Left hindlimb (tissue), 1 donor: ENCODE results near the gene INTS1.

ENCODE experiments used
- DNase-seq: peaks from one replicate; pipeline ENCODE4 v3.0.0-alpha.2; 2018

Gene INTS1

DNA sequence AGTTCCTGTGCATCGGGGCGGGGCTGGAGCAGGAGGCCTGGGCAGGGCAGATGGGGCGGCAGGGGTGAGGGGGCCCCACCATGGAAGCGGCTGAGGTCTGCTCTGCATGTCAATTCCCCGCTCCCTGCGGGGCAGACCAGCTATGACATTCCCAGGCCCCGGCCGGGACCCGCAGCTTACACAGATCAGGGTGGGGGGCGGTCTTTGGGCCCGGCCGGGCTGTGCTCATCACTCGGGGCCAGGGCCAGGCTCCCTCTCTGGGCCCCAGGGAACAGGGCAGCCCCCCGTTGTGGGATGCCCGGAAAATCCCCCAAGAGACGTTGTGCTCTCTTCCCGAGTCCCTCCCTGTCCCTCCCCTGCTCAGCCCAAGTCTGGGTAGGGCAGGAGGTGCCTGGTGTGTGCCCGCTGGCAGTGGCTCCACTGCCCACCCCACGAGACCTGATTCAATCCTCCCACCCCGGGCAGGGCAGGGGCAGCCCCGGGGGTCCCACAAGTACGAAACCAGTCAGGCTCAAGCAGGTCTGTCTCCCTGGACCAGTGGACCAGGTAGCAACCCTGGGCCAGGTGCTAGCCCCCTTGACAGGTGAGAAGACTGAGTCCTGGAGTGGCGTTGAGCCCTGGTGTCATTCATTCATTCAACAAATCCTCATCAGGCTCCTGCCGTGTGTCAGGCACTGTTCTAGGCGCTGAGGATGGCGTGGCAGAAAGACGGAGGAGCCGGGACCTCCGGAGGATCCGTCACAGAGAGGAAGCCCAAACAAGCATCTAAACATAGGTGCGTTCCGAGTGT is 73.9 kb downstream of the INTS1 start:
- no peak for DNase-seq

DNA sequence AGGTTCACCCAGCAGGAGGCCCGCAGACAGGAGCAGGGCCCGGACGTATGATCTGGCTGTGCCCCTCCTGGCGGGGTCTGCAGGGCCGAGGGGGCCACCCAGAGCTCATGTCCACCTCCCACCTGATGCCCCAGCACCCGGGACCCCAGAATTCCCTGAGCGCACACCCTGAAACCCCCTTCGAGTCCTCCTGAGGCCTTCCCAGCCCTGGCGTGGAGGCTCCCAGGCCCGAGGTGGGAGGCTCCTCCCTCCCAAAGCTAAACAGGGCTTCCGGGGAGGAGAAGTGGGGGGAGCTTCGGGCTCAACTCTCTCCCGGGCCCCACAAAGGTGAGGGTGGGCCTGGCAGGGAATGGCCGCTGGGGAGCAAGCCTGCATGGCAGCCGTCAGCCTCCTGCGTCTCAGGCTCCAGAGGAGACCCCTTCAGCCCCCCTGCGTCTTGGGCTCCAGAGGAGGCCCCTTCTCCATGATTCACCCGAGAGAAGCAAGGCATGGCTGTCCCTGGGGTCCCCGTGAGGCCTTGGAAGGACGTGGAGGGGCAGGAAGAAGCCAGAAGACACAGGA is 75.2 kb downstream of the INTS1 start:
- no peak for DNase-seq

DNA sequence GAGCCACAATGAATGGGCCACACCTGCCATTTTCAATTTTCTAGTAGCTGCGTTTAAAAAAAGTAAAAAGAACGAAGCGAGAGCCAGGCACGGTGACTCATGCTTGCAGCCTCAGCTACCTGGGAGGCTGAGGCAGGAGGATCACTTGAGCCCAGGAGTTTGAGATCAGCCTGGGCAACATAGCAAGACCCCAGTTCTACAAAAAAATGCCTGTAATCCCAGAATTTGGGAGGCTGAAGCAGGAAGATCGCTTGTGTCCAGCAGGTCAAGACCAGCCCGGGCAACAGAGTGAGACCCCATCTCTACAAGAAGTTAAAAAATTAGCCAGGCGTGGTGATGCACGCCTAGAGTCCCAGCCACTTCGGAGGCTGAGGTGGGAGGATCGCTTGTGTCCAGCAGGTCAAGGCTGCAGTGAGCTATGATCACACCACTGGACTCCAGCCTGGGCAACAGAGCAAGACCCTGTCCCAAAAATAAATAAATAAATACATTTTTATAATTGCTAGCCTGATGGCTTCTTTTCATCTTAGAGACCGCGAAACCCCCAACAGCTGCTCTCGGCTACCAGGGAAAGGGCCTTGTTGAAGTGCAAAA is 77.0 kb downstream of the INTS1 start:
- no peak for DNase-seq

DNA sequence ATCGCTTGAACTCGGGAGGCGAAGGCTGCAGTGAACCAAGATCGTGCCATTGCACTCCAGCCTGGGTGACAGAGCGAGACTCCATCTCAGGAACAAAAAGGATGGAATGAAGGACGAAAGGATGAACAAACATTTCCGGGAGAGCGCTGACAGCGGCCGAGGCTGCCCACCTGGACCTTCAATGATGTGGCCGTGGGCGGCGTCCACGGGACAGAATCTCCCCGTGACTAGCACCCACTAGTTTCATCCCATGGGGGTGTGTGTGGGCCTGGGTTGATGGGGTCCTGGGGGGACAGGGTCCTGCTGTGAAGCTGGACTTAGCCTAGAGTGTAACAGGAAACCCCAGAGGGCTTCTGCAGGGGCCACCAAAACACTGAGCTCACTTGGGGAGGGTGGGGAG is 77.7 kb downstream of the INTS1 start:
- no peak for DNase-seq

DNA sequence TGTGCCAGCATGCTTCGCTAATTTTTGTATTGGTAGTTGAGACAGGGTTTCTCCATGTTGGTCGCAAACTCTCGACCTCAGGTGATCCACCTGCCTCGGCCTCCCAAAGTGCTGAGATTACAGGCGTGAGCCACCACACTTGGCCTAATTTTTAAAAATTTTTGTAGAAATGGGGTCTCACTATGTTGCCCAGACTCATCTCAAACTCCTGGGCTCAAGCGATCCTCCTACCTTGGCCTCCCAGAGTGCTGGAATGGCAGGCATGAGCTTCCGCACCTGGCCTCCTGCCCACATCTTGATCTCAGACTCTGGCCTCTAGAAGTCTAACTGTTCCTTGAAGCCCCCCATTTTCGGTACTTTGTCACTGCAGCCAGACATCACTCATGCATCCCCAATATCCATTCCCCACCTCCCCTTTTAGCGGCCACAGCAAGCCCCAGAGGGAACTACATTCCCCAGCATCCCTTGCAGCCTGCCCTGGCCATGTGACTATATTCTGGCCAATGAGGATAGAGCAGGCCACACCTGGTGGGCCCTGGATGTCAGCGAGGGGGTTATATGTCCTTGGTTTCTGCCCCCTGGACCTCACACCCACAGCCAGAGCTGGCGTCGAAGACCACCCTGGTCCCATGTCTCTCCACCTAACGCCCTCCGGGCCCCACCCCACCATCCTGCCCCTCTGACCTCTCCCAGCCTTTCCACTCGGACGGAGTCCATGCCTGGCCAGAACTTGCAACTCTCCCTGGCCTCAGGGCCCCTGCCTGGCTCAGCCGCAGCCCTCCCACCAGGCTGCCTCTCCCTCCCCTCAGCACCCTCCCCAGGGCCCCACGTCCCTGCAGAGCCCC is 78.7 kb downstream of the INTS1 start:
- DNase-seq: no peak

DNA sequence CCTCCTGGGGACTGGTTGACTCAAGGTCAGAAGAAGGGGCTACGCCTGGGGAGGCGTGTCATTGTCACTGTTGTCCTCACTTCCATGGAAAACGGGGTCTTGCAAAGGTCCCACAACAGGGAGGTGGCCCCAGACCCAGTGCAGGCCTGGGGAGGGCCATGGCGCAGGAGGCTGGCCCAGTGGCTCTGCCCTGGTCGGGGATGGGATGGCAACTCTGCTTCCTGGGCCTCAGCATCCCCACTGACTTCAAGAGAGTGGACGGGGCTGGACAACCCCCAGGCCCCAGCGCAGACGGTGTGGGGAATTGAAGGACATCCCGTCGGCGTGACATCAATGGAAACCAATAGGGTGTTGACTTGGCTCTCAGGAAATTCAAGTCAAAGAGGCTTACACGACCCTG is 80.1 kb downstream of the INTS1 start:
- DNase-seq: no peak

DNA sequence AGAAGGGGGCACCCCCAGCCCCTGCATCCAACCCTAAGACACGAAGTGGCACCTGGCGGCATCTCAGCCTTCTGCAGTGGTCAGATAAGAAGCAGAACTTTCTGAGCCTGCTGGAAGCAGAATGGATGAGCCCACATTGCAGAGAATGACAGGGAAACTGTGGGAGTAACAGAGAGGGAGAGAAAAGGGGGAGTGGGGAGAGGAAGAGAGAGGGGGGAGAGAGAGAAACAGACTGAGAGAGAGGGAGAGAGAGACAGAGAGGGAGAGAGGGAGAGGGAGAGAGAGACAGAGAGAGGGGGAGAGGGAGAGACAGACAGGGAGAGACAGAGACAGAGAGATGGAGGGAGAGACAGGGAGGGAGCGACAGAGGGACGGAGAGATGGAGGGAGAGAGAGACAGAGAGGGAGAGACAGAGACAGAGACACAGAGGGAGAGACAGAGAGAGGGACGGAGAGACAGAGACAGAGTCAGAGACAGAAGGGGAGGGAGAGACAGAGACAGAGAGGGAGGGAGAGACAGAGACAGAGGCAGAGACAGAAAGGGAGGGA is 80.9 kb downstream of the INTS1 start:
- no peak for DNase-seq

DNA sequence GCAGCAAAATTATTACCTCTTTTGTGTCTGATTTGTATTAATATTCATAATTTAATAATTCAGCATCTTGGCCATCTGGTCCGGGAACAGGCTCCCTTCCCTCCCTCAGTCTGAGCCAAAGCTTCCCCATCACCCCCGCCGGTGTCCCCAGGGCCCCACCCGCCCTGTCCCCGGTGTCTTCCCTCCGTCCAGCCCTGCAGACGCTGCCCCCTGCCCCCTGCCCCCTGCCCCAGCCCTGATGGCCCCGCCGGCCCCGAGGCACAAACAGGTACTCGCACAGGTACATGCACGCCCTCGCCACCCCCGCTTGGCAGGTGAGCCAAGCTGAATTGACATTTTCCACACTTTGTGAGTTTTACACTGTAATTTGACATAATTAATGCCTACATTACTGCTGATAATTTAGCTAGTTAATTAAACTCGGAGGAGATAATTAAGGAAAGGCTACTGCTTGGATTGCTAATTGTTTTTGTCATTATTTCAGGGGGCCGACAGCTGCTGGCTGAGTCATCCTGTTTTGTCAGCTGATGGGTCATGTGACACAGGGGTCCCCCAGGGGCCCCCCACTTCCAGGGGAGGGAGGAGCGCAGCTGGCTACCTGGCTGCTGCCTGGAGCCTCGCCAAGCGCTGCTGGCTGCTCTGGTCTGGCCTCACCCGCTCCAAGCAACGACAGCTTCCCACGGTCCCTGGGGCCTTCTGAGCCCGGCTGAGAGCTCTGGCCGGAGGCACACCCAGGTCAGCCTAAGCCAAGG is 81.5 kb downstream of the INTS1 start:
- DNase-seq: no peak

DNA sequence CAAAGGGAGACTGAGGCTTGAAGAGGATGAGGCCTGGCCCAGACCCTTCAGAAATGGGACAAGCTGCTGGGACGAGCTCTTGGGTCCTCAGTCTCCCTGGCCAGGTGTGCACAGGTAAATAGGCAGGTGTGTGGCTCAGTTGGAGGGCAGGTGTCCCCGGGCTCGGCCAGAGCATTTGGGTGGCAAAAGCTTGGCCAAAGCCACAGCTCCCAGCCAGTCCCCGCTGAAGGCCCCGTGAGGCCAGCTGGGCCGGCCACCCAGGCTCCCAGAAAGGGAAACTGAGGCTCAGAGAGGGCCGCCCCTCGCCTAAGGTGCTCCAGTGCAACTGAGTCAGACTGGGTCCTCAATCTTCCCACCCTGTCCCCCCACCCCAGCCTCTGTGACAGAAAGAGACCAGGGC is 82.2 kb downstream of the INTS1 start:
- no peak for DNase-seq

DNA sequence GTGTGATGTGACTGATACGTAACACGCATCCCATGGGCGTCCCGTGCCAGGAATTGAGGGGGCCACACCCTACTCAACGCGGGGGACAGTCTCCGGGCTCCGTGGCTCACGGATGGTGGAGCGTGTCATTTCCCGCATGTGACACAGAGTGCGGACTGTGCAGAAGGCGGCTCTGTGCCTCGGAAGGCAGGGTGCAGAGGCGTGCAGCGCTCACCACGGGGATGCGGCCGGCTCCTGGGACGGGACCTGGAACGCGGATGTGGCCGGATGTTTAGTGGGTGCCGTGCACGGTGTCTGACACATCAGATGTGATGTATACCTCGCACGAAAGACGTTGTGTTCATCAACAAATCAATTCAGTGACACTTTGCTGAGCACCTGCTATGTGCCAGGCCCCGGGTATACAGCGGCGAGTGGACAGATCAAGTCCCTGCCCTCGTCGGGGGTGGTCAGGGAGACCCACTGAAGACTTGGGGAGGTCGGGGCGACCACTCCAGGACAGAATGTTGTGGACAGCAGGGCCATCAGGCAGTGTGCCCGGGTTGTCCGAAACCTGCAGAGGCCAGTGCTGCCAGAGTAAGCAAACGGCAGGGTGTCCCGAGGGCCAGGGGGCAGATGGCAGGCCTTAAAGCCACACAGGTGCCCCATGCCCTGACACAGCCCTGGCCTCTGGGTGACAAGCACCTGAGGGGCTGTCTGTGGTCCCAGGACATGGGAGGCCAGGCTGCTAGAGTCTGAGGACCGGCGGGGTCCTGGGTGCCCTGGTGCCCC is 83.0 kb downstream of the INTS1 start:
- DNase-seq: no peak
